AG09309 (cell line): ENCODE data around the gene BACE2.
"Not testable (repeated sequence)": the region's sequence is repeated elsewhere in the genome, so short reads cannot be mapped to it uniquely, and the experiment has no call there.

Experiments used
- DNase-seq: peaks from one replicate; pipeline ENCODE4 v3.0.0-alpha.2; 2010; ENCODE audit warnings: low read depth
- H3K4me3 ChIP-seq: 2 replicates; pipeline ENCODE4 v1.5.1; 2011; ENCODE audit warnings: mild to moderate bottlenecking, low read depth, low read length, moderate library complexity; ENCODE audit not compliant: control insufficient read depth
- CTCF ChIP-seq: IDR thresholded peaks from 2 replicates; pipeline ENCODE4 v1.5.1; 2011; ENCODE audit warnings: mild to moderate bottlenecking, low read depth, low read length, inconsistent platforms; ENCODE audit not compliant: insufficient read depth, control insufficient read depth; ENCODE audit errors: missing control alignments

The BACE2 gene

DNA sequence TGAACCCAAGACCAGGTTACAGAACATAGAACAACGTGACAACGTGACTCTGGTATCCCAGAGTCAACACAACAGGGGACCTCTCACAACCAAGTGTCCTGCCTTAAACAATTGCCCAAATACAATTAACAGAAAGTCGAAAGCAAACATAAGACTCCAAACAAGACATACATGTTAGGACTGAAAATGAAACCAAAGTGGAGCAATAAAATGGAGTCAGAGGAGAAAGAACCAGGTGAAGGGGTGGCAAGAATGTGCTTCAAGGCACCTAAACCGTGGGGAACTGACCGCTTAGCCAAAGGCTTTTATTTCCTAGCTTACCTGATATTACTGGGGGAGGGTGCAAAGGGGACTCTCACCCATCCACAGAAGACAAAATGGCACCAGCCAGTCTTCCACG, 17.8 kb downstream of the BACE2 start:
- DNase-seq = no peak
- TF ChIP-seq CTCF = no peak
- H3K4me3 ChIP-seq = no peak overlapping the region

DNA sequence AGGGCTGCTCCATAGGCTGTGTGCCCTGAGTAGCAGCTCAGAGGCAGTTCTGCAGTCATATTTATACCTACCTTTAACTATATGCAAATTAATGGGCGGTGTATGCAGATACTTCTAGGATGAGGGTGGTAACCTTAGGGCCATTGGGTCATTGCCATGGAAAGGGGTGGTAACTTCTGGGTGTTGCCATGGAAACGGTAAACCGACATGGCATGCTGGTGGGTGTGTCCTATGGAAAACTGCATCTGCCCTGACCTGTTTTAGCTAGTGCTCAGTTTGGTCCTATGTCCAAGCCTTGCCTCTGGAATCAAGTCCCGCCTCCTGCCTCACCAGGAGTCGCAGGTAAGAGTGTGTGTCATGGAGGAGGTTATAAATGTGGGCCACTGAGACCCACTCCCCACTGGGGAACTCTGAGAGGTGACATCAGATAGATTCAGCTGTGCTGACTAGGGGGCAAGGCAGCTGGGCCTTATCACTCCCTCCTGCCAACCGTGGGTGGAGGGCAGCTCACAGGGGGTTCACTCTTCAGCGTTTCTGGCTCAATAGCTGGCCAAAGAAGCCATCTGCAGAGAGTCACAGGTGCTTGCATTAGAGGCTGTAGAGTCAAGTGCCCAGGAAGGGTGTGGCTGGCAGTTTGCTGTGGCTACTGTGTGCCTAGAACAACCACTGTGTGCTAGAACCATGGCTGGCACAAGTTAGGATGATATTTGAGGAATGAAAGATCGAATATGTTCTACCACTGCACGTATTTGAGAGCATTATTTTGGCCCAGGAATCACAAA, 19.0 kb downstream of the BACE2 start:
- no peak for TF ChIP-seq CTCF
- H3K4me3 ChIP-seq = no peak overlapping the region
- no peak for DNase-seq

DNA sequence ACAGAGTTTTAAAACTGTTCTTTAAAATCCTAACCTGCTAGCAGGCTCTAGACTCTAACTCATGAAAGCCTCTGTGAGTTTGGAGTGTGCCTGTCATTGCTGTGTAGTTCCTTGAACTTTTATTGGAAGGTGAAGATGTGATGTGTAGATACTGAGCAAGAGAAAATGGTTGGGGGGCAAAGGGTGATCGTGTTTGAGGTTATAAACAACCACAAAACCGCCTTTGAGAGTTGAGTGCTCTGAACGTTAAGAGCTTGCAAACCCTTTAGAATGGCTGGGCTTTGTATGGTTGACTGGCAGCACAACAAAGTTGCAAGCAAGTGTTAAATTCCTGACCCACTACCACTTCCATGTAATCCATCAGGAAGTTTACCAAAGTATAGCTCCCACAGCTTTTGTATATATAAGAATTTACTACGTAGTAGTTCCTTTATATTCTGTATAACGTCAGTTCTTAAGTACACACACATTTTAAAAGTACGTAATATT, 19.6 kb downstream of the BACE2 start:
- no peak overlapping the region for H3K4me3 ChIP-seq
- TF ChIP-seq CTCF = no peak
- no peak for DNase-seq

DNA sequence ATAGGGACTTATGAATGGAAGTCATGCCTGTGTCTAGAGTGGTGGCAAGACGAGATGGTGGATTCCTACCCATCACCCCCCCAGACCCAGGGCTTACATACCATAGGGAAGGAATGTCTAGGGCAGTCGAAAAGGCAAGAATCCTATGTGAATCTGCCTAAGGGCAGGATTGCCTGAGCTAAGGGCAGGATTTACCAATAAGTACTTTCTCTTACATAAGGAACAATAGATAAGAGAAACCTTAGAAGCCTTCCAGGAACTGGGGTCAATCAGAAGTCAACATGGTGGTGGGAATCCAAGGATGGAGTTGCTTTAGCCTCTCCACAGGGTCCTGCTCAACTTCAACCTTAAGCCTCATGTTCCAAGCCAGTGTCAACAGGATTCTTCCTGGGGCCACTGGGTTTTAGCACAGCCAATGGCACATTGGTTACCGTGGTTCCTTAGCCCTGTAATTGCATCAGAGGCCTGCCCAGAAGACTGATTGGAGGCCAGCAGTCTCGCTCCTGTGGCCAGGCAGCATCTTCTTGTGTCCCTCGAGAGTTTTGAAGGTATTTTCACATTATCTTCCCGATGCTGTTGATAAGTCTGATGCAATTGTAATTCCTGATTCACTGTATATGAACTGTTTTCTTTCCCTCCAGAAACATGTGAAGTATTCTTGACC, 20.7 kb downstream of the BACE2 start:
- H3K4me3 ChIP-seq = no peak overlapping the region
- no peak for TF ChIP-seq CTCF
- DNase-seq = no peak

- H3K4me3 ChIP-seq = no peak overlapping the region
- no peak for DNase-seq
- no peak for TF ChIP-seq CTCF
Measured at GRCh38 chr21:41189150-41189745, 21.3 kb downstream of the BACE2 start.

GRCh38 chr21:41192552-41192951, 24.6 kb downstream of the BACE2 start:
- DNase-seq, H3K4me3 ChIP-seq: not testable (repeated sequence)

GRCh38 chr21:41195311-41195710, 27.4 kb downstream of the BACE2 start:
- no peak for TF ChIP-seq CTCF
- no peak for DNase-seq
- H3K4me3 ChIP-seq = no peak overlapping the region
